AG04449 (cell line): ENCODE measurements around the gene MLLT1.

Source experiments
- CTCF ChIA-PET: fragments of 350-600 bp; formaldehyde crosslinking; extraction: SDS; loops from one replicate; lab custom pipeline; 2021; ENCODE audit warnings: antibody characterized with exemption; lab: Yijun Ruan, JAX
- POLR2A ChIA-PET: fragments of 400-600, 350-600 bp; formaldehyde crosslinking; extraction: SDS; loops from one replicate; lab custom pipeline; 2020; ENCODE audit warnings: antibody characterized with exemption, inconsistent platforms; lab: Yijun Ruan, JAX
- DNase-seq: peaks from one replicate; pipeline ENCODE4 v3.0.0-alpha.2; 2010; ENCODE audit warnings: low read depth, low spot score
- H3K4me3 ChIP-seq: 2 replicates; pipeline ENCODE4 v1.5.1; 2011; ENCODE audit warnings: low read depth, mild to moderate bottlenecking, control low read depth, low read length
- CTCF ChIP-seq: IDR thresholded peaks from one replicate; pipeline ENCODE4 v1.5.1; 2011; ENCODE audit warnings: mild to moderate bottlenecking, moderate library complexity, low read length, control low read depth, inconsistent platforms; ENCODE audit not compliant: insufficient read depth; ENCODE audit errors: missing control alignments

The MLLT1 gene

GRCh38 chr19:6225232-6225865, 54.4 kb downstream of the MLLT1 start:
- no peak overlapping the region for H3K4me3 ChIP-seq
- no peak for DNase-seq
- ChIA-PET CTCF (interaction anchor here (0.8 to 11.2 kb wide), 6 partner anchors 5 to 638 kb away, joined by 3 to 129 read pairs (median 3); partner anchors contain the start of gene GTF2F1), POLR2A (no interaction called here)
- no peak for TF ChIP-seq CTCF

- TF ChIP-seq CTCF: no peak
- DNase-seq: no peak
- ChIA-PET CTCF (interaction anchor here (0.7 to 8.5 kb wide), 3 partner anchors 7 to 75 kb away, joined by 3 to 129 read pairs (median 3); no protein-coding TSS in a partner anchor), POLR2A (no interaction called here)
- no peak overlapping the region for H3K4me3 ChIP-seq
These were observed 55.5 kb downstream of the MLLT1 start for GRCh38 chr19:6224308-6224675.

GRCh38 chr19:6223461-6224307, 56.1 kb downstream of the MLLT1 start:
- CTCF ChIA-PET: interaction anchor here (0.7 to 8.5 kb wide), 5 partner anchors 7 to 76 kb away, joined by 3 to 129 read pairs (median 3); no protein-coding TSS in a partner anchor
- no peak for TF ChIP-seq CTCF
- POLR2A ChIA-PET: no interaction called here
- no peak overlapping the region for H3K4me3 ChIP-seq
- DNase-seq: no peak

- ChIA-PET CTCF (interaction anchor here (0.9 to 8.5 kb wide), 3 partner anchors 8 to 77 kb away, joined by 3 to 129 read pairs (median 6); no protein-coding TSS in a partner anchor), POLR2A (no interaction called here)
- no peak for DNase-seq
- no peak overlapping the region for H3K4me3 ChIP-seq
- no peak for TF ChIP-seq CTCF
These were observed 56.9 kb downstream of the MLLT1 start for GRCh38 chr19:6222884-6223283.

GRCh38 chr19:6221878-6222746, 57.7 kb downstream of the MLLT1 start:
- ChIA-PET CTCF (interaction anchor here (1.2 to 8.5 kb wide), 5 partner anchors 9 to 131 kb away, joined by 3 to 179 read pairs (median 6); no protein-coding TSS in a partner anchor), POLR2A (no interaction called here)
- TF ChIP-seq CTCF: no peak
- no peak for DNase-seq
- H3K4me3 ChIP-seq: no peak overlapping the region
